Ovary (tissue), 9 donors: ENCODE data around the gene ATP8B1. TPM values are rescaled to one million over a fixed set of nuclear protein-coding genes. Genes with fewer than 3 reads are reported as not detected.
"Not testable (repeated sequence)": the region's sequence is repeated elsewhere in the genome, so short reads cannot be mapped to it uniquely, and the experiment has no call there.

Source experiments
- DNase-seq, 5 donors: peaks; one replicate each; pipeline ENCODE4 v3.0.0-alpha.2; 2019 to 2020
- H3K27ac ChIP-seq, 2 donors: fragments of 200-600 bp; one replicate each; pipeline versions ENCODE4 v1.5.1 to v1.8.0; 2019 to 2022
- H3K27me3 ChIP-seq: fragments of 200-600 bp; one replicate; pipeline ENCODE4 v1.8.0; 2022
- H3K36me3 ChIP-seq: fragments of 200-600 bp; sonication (generic); one replicate; pipeline ENCODE4 v1.5.1; 2019
- H3K4me1 ChIP-seq: one replicate; pipeline ENCODE4 v1.8.1; 2013; ENCODE audit warnings: mild to moderate bottlenecking, moderate library complexity; ENCODE audit not compliant: insufficient read depth
- H3K4me3 ChIP-seq: fragments of 200-600 bp; sonication (generic); one replicate; pipeline ENCODE4 v1.5.1; 2017
- H3K9me3 ChIP-seq, 2 donors: fragments of 200-600 bp in 1 of 2; sonication (generic) in 1 of 2; one replicate each; pipeline versions ENCODE4 v1.5.1 to v1.8.1; 2013 to 2019; ENCODE audit warnings: mild to moderate bottlenecking in 1 of 2, moderate library complexity in 1 of 2
- EP300 ChIP-seq: sonication (generic); formaldehyde crosslinking; IDR thresholded peaks from one replicate; pipeline ENCODE4 v1.6.1; 2017; ENCODE audit warnings: antibody characterized with exemption
- POLR2A ChIP-seq: fragments of 450-650 bp; IDR thresholded peaks from one replicate; pipeline ENCODE4 v1.6.1; 2017; ENCODE audit warnings: antibody characterized with exemption, mild to moderate bottlenecking, moderate library complexity
- WGBS, 3 donors: extraction: QIAGEN DNeasy Blood & Tissue Kit in 1 of 3; methylation state at CpG; one replicate each; pipeline versions ENCODE4 v1.1.5 to v1.1.7; 2013 to 2017; 5-methylcytosine and 5-hydroxymethylcytosine counted together
- intact Hi-C, 4 donors: fragments of 100-400 bp; cut with DNase I; formaldehyde crosslinking; loops; one replicate each; pipeline versions ENCODE4 v1.11.0 to v1.15.1; 2022 to 2023
- polyA plus RNA-seq, 2 donors: library from polyadenylated mRNA; stranded (reverse); fragments of 200-250 nt in 1 of 2; fragments of 350-450 nt in 1 of 2; fragmentation: Illumina TruSeq in 1 of 2; extraction: RNeasy Lipid Tissue Mini Kit (QIAGEN cat#74804) in 1 of 2; gene quantifications; one replicate each; pipeline ENCODE4 v1.2.3, GENCODE V29; 2013 to 2014
- total RNA-seq, 7 donors: library from RNA; depleted of rRNA in 2 of 7; stranded (reverse); fragments of >200 nt in 2 of 7; fragmentation: NEBNext Ultra II Directional in 3 of 7; extraction: Animal tissue kit (Norgen Biotek cat#: 25700) in 3 of 7; gene quantifications; one replicate each; pipeline versions ENCODE4 v1.1.0 to v1.2.4, GENCODE V29; 2016 to 2023
- TF ChIP-seq, protein P1 (sequence below), 3 donors: fragments of 450-650 bp in 2 of 3; fragments of 200-600 bp in 1 of 3; IDR thresholded peaks; one replicate each; pipeline versions ENCODE4 v1.5.1 to v1.8.0; 2016 to 2022; ENCODE audit warnings: antibody characterized with exemption in 3 of 3, mild to moderate bottlenecking in 1 of 3
- donor health status: DM: no; HTN: no; CAD: no; lungs with moderate emphysema.
- donor health status: DM: no; HTN: no; CAD: no.
- donor health status: Bipolar disorder and iron deficiency.
- donor health status: DM: yes; HTN: yes; CAD: no.
- donor health status: DM: no; HTN: no; CAD: no.
- donor health status: DM: yes; HTN: yes; CAD: no.

Gene ATP8B1
- total and polyA plus RNA-seq, 9 donors: 1.4 to 13.2 (median 5.2) TPM

DNA sequence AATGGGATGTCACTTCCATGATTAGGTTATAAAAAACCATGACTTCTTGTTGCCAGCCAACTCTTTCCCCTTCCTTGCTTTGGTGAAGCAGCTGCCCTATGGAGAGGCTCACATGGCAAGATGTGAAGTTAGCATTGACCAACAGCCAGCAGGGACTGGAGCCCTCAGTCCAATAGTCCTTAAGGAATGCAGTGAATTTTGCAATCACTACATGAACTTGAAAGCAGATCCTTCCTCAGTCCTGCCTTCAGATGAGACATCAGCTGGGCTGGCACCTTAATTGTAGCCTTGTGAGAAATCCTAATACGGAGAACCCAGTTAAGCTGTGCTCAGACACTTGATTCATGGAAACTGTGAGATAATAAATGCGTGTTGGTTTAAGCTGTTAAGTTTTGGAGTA, 61.8 kb downstream of the ATP8B1 start:
- WGBS, 3 donors: 98% methylated on average over 2 of the region's 2 CpGs
- Histone ChIP-seq H3K36me3 (no peaks in the 10 kb centered on the region), H3K4me1 (no peaks in the 10 kb centered on the region), H3K27me3 (no peaks in the 10 kb centered on the region), H3K4me3 (no peak overlapping the region), H3K9me3 (no peaks in the 10 kb centered on the region), H3K27ac (no peak overlapping the region)
- DNase-seq: no peak
- intact Hi-C loops: no loop called here
- TF ChIP-seq, protein P1, sequence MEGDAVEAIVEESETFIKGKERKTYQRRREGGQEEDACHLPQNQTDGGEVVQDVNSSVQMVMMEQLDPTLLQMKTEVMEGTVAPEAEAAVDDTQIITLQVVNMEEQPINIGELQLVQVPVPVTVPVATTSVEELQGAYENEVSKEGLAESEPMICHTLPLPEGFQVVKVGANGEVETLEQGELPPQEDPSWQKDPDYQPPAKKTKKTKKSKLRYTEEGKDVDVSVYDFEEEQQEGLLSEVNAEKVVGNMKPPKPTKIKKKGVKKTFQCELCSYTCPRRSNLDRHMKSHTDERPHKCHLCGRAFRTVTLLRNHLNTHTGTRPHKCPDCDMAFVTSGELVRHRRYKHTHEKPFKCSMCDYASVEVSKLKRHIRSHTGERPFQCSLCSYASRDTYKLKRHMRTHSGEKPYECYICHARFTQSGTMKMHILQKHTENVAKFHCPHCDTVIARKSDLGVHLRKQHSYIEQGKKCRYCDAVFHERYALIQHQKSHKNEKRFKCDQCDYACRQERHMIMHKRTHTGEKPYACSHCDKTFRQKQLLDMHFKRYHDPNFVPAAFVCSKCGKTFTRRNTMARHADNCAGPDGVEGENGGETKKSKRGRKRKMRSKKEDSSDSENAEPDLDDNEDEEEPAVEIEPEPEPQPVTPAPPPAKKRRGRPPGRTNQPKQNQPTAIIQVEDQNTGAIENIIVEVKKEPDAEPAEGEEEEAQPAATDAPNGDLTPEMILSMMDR (IDR thresholded peaks at IDR 0.05): no peak
- TF ChIP-seq EP300 (no peak), POLR2A (no peak)

DNA sequence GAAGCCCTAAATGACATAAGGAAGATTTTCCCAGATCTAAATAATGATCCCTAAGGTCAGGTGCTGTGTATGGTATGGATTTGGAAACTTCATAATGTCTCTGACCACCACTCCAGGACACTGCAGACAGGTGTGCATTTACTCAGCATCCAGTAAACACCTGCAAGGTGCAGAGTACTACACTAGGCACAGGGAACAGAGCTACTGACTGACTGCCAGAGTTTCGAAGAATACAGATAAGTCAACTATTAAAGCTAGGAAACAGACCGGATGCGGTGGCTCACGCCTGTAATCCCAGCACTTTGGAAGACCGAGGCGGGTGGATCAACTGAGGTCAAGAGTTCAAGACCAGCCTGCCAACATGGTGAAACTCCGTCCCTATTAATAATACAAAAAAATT, 65.0 kb downstream of the ATP8B1 start:
- no peaks in the 10 kb centered on the region for H3K36me3 ChIP-seq
- H3K9me3 ChIP-seq: no peaks in the 10 kb centered on the region
- no peak overlapping the region for H3K4me3 ChIP-seq
- intact Hi-C loops: no loop called here
- no peak overlapping the region for H3K27ac ChIP-seq
- no peaks in the 10 kb centered on the region for H3K27me3 ChIP-seq
- WGBS, 3 donors: 85 to 93% (median 87%) methylated on average over 7 of the region's 7 CpGs
- H3K4me1 ChIP-seq: no peaks in the 10 kb centered on the region
- no peak for TF ChIP-seq EP300
- TF ChIP-seq, protein P1 (IDR thresholded peaks at IDR 0.05): no peak
- TF ChIP-seq POLR2A: no peak
- DNase-seq: no peak

- Histone ChIP-seq H3K4me3 (no peak overlapping the region), H3K27me3 (no peaks in the 10 kb centered on the region), H3K4me1 (no peaks in the 10 kb centered on the region), H3K27ac (no peak overlapping the region), H3K9me3 (no peaks in the 10 kb centered on the region), H3K36me3 (no peaks in the 10 kb centered on the region)
- TF ChIP-seq, protein P1 (IDR thresholded peaks at IDR 0.05): no peak
- TF ChIP-seq POLR2A: no peak
- no peak for TF ChIP-seq EP300
- DNase-seq: peak in 3 of 5 donors; percentile 20 to 46 (median 36)
- WGBS, 3 donors: 41 to 46% (median 46%) methylated on average over 8 of the region's 8 CpGs
- intact Hi-C loops: no loop called here
Observed at GRCh38 chr18:57737400-57738060, 65.6 kb downstream of the ATP8B1 start.

GRCh38 chr18:57735042-57735441, 68.1 kb downstream of the ATP8B1 start:
- H3K9me3 ChIP-seq, DNase-seq, H3K27ac ChIP-seq, H3K4me1 ChIP-seq, intact Hi-C loops, H3K4me3 ChIP-seq, H3K36me3 ChIP-seq, H3K27me3 ChIP-seq: not testable (repeated sequence)
- WGBS, 3 donors: 97 to 98% (median 98%) methylated on average over 18 of the region's 18 CpGs

DNA sequence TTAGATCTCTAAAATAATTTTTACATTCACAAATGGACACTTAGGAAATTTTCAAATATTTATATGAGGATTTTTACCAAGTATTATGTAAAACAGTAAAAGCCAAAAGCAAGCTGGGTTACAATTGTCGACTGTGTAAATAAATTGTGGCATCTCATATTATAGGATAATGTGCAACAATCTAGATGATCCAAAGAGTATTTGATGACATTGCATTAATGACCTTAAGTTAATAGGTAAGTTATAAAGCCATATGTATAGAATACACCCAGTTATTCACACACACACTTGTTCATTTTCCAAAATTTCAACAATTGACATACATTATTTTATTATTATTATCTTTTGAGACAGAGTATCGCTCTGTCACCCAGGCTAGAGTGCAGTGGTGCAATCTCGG, 69.3 kb downstream of the ATP8B1 start:
- Histone ChIP-seq H3K4me1 (no peaks in the 10 kb centered on the region), H3K36me3 (no peaks in the 10 kb centered on the region), H3K27ac (no peak overlapping the region), H3K4me3 (no peak overlapping the region), H3K9me3 (no peaks in the 10 kb centered on the region), H3K27me3 (no peaks in the 10 kb centered on the region)
- intact Hi-C loops: no loop called here
- 96 to 97% (median 96%) methylated on average over 3 of the region's 3 CpGs for WGBS, 3 donors
- no peak for DNase-seq
- TF ChIP-seq, protein P1 (IDR thresholded peaks at IDR 0.05): no peak
- TF ChIP-seq EP300 (no peak), POLR2A (no peak)
